ENCODE measurements around the gene TYMP.
A peak's percentile ranks its signal among the peaks of the same experiment; 100 is the strongest.
"Not testable (repeated sequence)": the region's sequence is repeated elsewhere in the genome, so short reads cannot be mapped to it uniquely, and the experiment has no call there.

The TYMP gene

GRCh38 chr22:50537765-50538164 is 8.0 kb upstream of the TYMP start:
- no peak for DNase-seq

- no peak for DNase-seq
These were observed 6.4 kb upstream of the TYMP start for GRCh38 chr22:50536226-50536625.

GRCh38 chr22:50535113-50535512 is 5.3 kb upstream of the TYMP start:
- no peak for DNase-seq

- DNase-seq, result not testable (repeated sequence)
These were observed 4.3 kb upstream of the TYMP start for GRCh38 chr22:50533856-50534711.

- no peak for DNase-seq
These were observed 3.3 kb upstream of the TYMP start for GRCh38 chr22:50532824-50533796.

GRCh38 chr22:50531962-50532674 is 2.3 kb upstream of the TYMP start:
- no peak for DNase-seq

GRCh38 chr22:50531546-50531961 is 1.7 kb upstream of the TYMP start:
- DNase-seq, result no peak

- DNase-seq, result no peak
These were observed 1.2 kb upstream of the TYMP start for GRCh38 chr22:50530877-50531545.

GRCh38 chr22:50530580-50530876 is 716 bp upstream of the TYMP start:
- no peak for DNase-seq

GRCh38 chr22:50529416-50529896 is 356 bp downstream of the TYMP start:
- DNase-seq, result no peak

GRCh38 chr22:50528682-50529415 is 963 bp downstream of the TYMP start:
- no peak for DNase-seq

- DNase-seq, result no peak
These were observed 1.7 kb downstream of the TYMP start for GRCh38 chr22:50527921-50528681.

GRCh38 chr22:50526834-50527801 is 2.7 kb downstream of the TYMP start:
- no peak for DNase-seq

- no peak for DNase-seq
These were observed 3.5 kb downstream of the TYMP start for GRCh38 chr22:50526108-50526833.

GRCh38 chr22:50525858-50526107 is 4.0 kb downstream of the TYMP start:
- no peak for DNase-seq

GRCh38 chr22:50525104-50525857 is 4.5 kb downstream of the TYMP start, which contains the start of gene SCO2:
Gene SCO2, minus strand, starts transcription at chr22:50525598. Its CDS starts 1,187 bp downstream, at chr22:50524411.
- peak; percentile 53 for DNase-seq

- no peak for DNase-seq
These were observed 5.1 kb downstream of the TYMP start for GRCh38 chr22:50524676-50525103.
